ENCODE measurements around the gene CLCN5.

DNA sequence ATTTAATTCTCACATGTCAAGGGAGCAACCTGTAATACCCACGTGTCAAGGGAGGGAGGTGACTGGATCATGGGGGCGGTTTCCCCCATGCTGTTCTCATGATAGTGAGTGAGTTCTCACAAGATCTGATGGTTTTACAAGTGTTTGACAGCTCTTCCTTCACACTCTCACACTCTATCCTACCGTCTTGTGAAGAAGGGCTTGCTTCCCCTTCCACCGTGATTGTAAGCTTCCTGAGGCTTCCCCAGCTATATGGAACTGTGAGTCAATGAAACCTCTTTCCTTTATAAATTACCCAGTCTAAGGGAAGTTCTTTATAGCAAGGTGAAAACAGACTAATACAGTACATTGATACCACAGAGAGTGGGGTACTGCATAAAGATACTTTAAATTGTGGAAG, 25.4 kb upstream of the CLCN5 start:
- TF ChIP-seq, protein P1, sequence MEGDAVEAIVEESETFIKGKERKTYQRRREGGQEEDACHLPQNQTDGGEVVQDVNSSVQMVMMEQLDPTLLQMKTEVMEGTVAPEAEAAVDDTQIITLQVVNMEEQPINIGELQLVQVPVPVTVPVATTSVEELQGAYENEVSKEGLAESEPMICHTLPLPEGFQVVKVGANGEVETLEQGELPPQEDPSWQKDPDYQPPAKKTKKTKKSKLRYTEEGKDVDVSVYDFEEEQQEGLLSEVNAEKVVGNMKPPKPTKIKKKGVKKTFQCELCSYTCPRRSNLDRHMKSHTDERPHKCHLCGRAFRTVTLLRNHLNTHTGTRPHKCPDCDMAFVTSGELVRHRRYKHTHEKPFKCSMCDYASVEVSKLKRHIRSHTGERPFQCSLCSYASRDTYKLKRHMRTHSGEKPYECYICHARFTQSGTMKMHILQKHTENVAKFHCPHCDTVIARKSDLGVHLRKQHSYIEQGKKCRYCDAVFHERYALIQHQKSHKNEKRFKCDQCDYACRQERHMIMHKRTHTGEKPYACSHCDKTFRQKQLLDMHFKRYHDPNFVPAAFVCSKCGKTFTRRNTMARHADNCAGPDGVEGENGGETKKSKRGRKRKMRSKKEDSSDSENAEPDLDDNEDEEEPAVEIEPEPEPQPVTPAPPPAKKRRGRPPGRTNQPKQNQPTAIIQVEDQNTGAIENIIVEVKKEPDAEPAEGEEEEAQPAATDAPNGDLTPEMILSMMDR (IDR thresholded peaks at IDR 0.05; ENCODE audit: low read depth, low read length, poor library complexity, severe bottlenecking), result no peak
- TF ChIP-seq EZH2phosphoT487 (IDR thresholded peaks at IDR 0.05; ENCODE audit: borderline replicate concordance, low read length), result no peak
